NCI-H146 treated with DMSO at 0.1 percent for 48 hours (cell line): ENCODE data around the gene RHOC.

Experiments used
- DNase-seq: peaks from one replicate; lab custom pipeline; 2025; ENCODE audit not compliant: unreplicated experiment; lab: John Stamatoyannopoulos, UW

Gene RHOC

DNA sequence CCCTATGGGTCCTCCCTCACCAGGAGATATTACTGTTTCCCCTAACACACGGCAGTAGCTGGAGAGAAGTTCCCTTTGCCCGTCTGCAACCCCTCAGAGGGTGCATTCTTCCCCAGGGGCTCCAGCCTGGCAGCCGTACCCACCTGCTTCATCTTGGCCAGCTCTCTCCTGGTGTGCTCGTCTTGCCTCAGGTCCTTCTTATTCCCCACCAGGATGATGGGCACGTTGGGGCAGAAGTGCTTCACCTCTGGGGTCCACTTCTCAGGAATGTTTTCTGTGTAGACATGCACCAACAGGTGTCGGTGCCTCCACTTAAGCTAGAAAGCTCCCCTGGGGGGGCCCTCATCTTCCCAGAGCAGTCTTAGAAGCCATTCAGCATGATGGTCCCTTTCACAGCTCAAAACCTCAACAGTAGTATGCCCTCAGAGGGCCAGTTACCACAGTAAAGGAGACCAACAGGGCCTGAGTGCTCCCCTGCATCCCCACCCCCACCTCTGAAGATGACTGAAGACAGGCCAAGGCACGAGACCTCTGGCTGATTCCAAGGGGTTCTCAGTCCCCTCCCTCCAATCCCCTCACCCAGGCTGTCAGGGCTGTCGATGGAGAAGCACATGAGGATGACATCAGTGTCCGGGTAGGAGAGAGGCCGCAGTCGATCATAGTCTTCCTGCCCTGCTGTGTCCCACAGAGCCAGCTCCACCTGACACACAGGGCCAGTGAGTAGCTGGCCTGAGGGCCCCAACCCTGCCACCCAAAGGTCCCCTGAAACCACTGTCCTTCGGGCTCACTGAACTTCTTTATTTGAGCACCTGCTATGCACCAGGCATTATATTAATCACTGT is 4.3 kb downstream of the RHOC start:
- no peak for DNase-seq

GRCh38 chr1:112702067-112702395 is 4.9 kb downstream of the RHOC start:
- DNase-seq: no peak

DNA sequence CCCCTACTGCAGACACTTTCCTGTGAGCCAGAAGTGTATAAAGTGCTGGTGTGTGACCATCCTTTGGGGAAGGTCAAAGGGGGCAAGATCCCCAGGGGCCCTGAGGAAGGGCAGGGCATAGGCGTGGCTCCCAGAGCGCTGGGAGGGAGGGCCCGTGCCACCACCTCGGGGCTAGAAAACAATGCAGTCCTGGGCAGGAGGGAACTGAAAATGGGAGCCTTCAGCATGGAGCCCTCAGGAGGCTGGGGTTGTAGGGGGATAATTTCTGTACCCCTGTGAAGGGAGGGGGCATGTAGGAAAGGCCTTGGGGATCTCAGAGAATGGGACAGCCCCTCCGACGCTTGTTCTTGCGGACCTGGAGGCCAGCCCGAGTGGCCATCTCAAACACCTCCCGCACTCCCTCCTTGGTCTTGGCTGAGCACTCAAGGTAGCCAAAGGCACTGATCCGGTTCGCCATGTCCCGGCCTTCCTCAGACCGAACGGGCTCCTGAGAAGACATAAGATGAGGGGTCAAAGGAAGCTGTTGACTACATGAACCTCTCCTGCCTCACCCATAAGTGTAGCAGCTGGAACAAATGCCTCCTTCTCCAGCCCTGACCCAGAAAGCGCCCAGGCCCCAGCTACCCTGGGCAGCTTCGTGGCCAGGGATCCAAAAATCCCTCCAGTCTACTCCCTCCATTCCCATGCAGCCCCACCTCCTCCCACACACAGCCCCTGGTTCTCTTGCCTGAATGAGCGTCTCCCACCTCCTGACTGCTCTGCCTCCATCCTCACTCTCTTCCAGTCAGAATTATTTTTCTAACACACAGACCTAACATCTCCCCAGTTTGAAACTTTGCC is 5.5 kb downstream of the RHOC start:
- no peak for DNase-seq

- DNase-seq: peak; percentile 41
Measured at GRCh38 chr1:112700290-112701226, 6.4 kb downstream of the RHOC start.

DNA sequence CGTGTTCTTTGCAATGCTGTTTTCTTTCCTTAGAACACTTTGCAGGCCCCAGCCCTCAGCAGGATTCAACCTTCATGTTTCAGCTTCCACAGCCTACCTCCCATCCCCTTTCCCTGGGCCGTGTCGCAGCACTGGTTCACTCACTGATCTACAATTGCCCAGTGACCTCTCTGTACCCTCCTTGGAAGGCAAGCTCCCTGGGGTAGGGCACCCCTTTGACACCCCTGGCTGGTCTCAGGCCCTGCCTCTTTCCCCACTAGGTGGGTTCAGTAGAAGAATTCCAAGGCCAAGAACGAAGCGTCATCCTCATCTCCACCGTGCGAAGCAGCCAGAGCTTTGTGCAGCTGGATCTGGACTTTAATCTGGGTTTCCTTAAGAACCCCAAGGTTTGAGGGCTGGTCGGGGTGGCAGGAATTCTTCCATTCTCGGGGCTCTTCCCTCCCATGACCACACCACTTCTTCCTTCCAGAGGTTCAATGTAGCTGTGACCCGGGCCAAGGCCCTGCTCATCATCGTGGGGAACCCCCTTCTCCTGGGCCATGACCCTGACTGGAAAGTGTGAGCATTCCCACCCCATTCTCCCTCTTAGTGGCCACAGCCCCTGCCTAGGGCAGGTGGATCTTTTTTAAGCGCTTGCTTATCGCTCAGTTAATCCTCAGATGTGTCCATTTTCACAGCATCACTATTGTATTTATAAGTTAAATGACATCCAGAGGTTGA is 7.3 kb downstream of the RHOC start:
- DNase-seq: no peak

DNA sequence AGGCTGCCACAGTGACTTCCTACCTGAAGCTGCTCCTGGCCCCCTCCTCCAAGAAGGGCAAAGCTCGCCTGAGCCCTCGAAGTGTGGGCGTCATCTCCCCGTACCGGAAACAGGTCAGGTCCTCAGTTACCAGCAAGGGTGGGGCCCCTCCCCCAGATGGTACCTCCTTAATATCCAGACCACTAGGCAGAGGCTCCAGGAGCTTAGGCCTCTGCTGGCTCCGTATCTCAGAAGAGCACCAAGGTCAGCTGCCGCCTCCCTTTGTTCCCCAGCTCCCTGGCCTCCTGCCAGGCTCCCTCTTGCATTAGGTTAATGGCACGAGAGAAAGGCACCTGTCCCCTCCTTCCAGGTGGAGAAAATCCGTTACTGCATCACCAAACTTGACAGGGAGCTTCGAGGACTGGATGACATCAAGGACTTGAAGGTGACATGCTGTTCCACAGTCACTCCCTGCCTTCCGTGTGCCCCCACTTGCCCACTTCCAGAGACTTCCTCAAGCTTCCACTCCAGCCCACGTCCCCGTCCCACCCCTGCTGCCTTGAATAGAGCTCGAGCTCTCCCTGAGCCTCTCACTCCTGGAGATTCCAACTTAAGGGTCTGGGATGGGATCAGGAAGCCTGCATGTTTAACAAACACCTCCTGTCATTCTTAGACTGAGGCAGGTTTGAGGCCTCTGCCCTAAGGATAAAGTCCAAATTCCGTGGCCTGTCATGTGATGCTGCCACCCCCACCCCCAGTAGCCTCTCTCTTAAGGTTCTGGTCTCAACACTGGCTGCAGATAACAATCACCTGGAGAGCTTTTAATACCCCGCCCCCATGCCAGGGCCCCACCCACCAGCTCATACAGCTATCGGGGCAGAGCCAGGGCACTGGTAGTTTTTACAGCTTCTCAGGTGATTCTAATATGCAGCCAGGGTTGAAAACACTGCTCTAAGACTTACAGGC is 8.3 kb downstream of the RHOC start:
- no peak for DNase-seq

GRCh38 chr1:112697781-112698201 is 9.1 kb downstream of the RHOC start:
- DNase-seq: no peak

DNA sequence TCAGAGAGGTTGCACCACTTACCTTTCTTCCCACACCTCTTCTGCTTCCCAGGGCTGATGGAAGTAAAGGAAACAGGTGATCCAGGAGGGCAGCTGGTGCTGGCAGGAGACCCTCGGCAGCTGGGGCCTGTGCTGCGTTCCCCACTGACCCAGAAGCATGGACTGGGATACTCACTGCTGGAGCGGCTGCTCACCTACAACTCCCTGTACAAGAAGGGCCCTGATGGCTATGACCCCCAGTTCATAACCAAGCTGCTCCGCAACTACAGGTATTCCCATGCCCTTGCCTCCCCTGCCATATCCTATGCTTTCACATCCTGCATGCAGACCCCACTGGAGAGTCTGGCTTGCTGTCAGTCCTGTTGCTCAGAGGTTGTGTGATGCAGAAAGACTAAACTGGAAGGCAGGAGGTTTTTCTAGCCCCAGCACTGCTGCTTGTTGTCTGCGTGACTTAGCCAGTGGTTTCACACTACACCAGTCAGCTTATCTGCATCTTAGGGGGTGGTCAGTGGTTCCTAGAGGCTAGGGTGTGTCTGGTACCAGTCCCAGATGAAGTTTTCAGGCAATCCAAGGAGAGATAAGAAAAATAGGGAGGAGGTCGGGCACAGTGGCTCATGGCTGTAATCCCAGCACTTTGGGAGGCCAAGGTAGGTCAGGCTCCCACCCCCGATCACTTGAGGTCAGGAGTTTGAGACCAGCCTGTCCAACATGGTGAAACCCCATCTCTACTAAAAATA is 10.2 kb downstream of the RHOC start:
- no peak for DNase-seq

DNA sequence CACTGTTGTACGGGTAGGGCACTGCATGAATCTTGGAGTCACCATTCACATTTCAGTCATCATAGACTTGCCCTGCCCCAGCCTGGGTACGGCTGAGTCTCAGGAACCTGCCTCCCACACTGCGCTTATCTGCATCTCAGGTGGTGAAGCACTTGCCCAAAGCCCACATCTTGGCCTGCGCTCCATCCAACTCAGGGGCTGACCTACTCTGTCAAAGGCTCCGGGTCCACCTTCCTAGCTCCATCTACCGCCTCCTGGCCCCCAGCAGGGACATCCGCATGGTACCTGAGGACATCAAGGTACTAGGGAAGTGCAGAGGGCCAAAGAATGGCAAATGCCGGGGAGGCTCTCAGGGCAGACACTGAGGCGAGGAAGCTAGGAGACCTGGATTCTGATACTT is 11.7 kb downstream of the RHOC start:
- DNase-seq: no peak

GRCh38 chr1:112694363-112694929 is 12.5 kb downstream of the RHOC start:
- no peak for DNase-seq

GRCh38 chr1:112693821-112694220 is 13.1 kb downstream of the RHOC start:
- no peak for DNase-seq

- DNase-seq: no peak
Measured at GRCh38 chr1:112692681-112693080, 14.2 kb downstream of the RHOC start.

GRCh38 chr1:112689842-112690237 is 17.1 kb downstream of the RHOC start:
- no peak for DNase-seq

- DNase-seq: no peak
Measured at GRCh38 chr1:112689196-112689841, 17.6 kb downstream of the RHOC start.

DNA sequence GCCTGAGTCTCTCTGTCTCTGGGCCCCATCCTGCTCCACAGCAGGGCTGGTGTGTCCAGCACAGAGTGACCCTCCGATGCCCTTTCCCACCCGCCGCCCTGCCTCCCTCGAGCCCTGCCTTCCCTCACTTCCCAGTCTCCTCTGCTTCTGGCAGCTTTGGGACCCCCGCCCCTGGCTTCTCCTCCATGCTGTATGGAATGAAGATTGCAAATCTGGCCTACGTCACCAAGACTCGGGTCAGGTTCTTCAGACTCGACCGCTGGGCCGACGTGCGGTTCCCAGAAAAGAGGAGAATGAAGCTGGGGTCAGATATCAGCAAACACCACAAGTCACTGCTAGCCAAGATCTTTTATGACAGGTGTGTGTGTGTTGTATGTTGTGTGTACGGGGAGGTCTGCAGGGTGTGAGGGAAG is 18.1 kb downstream of the RHOC start:
- no peak for DNase-seq

DNA sequence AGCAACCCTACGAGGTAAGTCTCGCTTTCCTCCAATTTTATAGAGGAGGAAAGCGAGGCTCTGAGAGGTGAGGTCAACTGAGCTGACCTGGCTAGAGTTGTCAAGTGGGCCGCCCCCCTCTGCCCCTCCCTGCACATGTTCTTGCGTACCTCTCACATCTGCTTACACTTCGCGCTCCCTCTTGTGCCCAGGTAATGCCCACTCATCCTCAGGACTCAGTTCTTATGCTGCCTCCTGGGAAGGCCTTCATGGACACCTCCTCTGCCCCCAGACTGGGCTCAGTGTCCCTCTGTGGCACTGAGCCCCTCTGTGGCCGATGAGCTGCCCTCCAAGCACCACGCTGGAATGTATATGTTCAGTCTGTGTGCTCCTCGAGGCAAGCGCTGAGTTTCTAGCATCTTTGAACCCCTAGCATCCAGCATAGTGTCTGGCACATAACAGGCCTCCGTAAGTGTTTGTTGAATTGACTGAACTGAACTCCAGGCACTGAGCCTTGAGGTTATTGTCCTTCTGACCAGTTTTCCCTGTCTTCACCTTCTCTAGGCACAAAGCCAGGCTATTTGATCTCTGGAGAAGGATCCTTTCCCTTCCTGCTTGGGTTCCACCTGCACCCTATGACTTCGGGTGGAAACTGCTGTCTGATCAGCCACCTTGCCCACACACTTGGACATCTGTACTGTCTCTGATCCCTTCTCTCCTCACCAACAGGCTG is 19.0 kb downstream of the RHOC start:
- no peak for DNase-seq

- DNase-seq: no peak
Measured at GRCh38 chr1:112687361-112687760, 19.6 kb downstream of the RHOC start.
